GM19240 (cell line): Measurements from ENCODE around the gene KCNJ14.
"Not testable (repeated sequence)": the region's sequence is repeated elsewhere in the genome, so short reads cannot be mapped to it uniquely, and the experiment has no call there.

Experiments used
- DNase-seq: peaks from one replicate; pipeline ENCODE4 v3.0.0; 2011; ENCODE audit warnings: low spot score; ENCODE audit not compliant: insufficient read length

Gene KCNJ14

DNA sequence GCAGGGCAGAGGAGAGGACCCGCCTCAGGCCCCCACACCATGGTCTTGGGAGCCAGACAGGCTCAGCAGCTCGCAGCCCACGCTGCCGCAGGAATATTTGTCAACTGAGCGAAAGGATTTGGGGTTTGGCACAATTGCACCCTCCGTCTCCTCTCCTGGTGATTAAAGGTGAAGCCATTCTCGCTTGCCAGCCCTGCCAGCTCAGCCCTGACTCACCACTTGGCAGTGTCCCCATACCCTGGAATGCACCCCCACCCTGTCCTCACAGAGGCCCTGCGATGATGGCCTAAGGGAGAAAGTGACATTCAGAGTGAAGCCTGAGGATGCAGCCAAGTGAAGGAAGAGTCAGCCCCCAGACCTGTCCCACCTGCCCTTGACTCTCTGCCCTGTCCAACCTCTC is 32.6 kb downstream of the KCNJ14 start:
- no peak for DNase-seq

DNA sequence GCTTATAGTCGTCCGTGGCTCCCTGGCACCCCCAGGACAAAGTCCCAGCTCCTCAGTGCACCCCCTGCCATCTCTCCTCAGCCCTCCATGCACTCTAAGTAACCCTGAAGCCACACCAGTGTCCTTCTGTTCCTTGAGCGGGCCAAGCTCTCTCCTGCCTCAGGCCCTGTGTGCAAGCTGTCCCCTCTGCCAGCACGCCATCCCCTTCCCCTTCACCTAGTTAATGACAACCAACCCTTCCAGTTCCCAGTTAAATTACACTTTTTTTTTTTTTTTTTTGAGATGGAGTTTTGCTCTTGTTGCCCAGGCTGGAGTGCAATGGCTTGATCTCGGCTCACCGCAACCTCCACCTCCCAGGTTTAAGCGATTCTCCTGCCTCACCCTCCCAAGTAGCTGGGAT is 33.1 kb downstream of the KCNJ14 start:
- DNase-seq, result not testable (repeated sequence)

DNA sequence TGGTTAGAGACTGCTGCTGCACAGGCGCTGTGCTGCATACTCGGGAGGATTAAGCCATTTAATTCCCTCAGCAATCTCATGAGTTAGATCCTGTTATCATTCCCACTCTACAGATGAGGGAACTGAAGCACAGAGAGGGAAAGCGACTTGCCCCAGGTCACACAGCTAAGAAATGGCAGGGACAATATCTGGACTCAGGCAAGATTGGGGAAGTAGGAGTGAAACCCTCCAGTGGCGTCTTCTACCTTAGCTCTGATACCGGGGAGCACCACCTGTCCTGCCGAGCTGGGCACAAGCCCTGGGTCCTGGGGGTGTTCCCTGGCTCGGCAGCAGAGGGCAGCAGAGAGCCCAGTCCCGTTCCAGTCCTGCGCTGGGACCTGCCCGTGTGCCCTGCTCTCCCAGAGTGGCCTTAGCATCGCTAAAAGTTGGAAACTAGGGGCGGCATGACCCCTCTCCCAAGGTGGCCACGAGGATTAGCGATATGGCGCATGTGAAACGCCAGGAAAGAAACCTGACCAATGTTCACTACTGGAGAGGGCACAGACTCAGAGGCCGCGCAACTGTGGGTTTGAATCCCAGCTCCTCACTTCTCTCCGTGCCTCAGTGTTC is 34.3 kb downstream of the KCNJ14 start:
- peak; percentile 97 for DNase-seq

DNA sequence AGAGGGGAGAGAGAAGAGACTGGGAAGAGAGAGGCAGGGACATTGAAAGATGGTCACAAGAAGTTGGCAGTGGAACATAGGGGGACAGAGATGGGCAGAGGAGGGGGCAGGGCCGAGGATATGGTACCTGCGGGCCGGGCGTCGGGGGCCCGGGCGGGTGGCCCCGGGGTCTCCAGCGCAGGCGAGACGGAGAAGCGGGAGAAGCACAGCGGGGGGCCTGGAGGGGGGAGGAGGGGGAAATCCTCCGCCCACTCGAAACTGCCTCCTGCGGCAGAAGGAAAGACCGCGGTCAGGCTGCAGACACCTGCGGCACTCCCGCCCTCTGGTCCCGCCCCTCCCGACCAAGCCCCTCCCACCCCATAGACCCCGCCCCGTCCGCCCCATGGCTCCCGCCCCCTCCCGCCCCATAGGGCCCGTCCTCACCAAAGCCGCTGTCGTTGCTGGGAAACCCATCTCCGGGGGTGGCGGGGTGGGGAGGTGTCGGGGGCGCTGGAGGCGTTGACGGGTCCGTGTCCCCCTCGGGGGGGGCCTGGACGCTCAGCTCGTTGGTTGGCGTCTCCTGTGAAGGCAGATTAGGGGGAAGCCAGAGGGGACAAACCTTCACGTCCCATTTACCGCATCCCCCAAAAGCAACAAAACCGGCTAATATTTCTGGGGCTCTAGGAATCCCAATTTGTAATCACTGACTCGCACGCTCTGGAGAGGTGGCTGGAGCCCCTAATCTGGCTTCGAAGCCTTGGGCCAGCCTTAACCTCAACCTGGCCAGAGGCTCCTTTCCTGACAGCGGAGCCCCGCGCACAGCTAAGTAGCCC is 35.8 kb downstream of the KCNJ14 start:
- peak; percentile 92 for DNase-seq

DNA sequence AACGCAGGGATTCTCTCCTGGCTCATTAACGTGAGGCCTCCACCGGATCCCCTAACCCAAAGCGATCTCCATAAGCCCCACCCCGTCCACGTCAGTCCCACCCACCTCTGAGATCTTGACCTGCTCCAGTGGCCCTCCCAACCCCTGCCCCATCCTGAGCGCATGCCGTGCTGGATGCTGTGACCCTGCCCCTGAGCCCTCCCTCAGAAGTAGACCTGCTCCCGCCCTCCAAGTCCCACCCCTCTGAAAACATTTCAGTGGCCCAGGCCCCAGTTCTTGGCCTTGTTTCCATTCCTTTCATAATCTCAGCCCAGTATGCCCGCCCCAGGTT is 36.4 kb downstream of the KCNJ14 start:
- DNase-seq, result no peak

DNA sequence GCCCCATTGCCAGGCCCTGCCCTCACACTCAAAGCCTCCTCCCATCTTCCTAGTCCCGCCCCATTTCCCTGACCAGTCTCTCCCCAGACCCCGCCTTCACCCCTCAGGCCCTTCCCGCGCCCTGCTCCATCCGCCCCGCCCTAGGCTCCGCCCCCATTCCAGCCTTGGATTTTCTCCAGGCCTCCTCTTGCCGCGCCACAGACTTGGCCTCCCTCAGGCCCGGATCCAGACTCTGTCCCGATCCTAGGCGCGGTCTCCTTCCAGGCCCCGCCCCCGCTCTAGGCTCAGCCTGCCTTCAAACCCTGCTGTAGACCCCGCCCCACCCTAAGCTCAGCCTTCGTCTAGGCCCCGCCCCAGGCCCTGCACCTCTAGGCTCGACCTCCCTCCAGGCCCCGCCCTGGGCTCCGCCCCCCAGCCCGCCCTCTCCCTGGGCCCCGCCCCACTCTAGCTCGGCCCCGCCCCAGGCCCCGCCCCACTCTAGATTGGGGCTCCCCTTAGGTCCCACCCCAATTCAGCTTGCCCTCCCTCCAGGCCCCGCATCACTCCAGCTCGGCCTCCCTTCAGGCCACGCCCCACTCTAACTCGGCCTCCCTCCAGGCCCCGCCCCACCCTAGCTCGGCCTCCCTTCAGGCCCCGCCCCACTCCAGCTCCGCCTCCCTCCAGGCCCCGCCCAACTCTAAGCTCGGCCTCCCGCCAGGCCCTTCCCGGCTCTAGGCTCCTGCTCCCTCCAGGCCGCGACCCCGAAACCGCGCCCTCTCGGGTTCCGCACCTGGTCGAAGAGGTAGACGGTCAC is 37.7 kb downstream of the KCNJ14 start:
- peak; percentile 94 for DNase-seq

DNA sequence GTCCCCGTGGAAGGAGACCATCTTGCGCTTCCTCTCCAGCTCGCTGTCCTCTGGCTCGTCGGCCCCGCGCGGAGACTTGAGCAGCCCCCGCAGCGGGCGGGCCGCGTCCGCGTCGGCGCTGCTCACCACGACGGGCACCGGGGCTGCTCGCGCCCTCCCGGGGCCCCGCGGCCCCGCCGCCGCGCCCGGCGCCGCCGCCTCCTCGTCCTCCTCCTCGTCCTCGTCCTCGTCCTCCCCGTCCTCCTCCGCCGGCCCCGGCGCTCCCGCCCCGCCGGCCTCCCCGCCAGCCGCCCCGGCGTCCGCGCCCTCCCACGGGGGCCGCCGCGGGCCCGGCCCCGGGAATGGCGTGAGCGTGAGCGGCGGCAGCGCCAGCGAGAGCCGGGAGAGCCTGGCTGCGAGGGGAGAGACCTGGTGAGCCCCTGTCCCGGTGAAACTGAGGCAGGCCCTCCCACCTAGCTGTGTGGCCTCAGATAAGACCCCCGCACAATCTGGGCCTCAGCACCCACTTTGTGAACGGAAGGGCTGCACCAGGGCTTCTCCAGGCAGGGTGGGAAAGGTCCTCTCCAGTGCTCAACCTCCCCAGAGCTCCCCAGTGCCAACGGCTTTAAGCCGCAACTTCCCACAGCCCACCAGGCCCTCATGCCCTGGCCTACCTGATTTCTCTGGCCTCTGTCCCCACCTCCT is 38.5 kb downstream of the KCNJ14 start:
- DNase-seq, result no peak

DNA sequence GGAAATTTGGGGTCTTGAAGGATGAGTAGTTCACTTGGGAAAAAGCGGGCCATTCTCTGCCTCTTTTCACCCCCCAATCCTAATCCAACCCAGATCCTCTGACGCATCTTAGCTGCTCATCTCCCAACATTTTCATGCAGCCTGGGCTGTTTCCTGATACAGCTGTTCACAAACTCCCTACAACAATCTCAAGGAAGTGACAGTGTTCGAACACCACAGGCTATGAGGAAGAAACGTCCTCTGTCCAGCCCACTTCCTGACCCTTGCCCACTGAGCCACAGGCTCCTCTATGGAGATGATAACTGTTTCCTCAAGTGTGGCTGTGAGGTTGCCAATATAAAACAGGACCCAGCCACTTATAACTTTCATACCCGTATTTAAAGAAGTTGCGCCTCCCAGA is 40.0 kb downstream of the KCNJ14 start:
- DNase-seq, result no peak

DNA sequence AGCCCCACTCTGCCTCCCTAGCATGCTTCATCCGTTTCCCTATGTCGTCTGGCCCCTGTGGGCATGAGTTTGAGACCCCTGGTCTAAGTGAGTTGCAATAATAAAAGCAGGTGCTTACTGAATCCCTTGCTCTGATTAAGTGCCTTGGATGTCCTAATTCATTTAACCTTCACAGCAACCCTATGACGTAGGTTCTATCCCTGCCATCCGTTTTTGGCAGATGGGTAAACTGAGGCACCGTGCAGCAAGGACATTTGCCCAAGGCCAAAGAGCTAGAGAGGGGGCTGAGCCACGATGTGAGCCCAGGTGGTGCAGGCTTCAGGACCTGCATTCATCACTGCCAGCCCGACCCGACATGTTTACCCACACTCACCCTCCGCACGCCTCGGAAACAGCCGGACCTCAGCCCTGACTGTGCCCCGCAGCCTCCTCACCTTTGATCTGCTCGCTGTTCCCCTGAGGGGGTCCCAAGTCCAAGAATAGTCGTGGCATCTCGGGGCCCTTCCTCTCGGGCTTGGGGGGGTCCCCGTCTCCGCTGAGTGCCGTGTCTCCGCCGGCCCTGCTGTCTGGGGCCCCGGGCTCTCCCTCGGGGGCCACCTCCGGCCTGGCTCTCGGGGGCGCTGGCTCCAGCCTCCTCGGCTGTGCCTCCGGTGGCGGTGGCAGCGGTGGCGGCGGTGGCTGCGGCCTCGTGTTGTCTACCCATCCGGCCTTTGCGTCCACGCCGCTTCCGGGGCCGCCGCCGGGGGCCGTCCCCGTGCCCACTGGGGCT is 41.8 kb downstream of the KCNJ14 start:
- no peak for DNase-seq

DNA sequence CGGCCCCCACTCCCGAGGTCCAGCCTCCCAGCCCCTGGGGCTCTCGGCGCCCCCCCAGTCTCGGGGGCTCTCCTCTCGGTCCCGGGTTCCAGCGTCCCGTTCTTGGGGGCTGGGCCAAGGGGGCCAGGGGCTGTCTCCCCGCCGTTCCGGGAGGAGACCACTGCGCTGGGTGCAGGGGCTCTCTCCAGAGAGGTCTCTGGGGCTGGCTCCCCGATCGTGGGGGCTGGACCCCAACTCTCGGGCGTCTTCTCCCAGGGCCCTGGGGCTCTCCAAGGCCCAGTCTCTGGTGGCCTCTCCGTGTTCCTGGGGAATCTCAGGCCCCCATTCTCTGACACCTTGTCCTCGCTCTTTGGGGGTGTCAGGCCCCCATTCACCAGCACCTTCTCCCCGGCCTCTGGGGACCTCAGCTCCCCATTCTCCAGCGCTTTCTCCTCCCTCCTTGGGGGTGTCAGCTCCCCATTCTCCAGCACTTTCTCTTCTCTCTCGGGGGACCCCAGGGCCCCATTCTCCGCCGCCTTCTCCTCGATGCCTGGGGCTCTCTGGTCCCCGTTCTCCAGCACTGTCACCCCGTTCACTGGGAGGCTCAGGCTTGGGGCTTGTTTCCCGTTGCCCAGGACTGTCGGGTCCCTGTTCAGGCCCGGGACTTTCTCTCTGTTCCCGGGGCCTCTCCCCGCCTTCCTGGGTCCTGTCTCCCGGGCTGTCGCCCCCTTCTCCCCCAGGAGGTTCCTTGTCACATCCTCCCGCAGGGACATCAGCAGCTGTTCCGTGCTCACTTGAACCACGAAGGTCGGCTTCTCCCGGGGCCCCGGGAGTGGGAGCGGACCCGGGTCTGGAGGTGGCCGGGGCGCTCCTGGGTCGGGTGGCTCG is 42.6 kb downstream of the KCNJ14 start:
- no peak for DNase-seq

DNA sequence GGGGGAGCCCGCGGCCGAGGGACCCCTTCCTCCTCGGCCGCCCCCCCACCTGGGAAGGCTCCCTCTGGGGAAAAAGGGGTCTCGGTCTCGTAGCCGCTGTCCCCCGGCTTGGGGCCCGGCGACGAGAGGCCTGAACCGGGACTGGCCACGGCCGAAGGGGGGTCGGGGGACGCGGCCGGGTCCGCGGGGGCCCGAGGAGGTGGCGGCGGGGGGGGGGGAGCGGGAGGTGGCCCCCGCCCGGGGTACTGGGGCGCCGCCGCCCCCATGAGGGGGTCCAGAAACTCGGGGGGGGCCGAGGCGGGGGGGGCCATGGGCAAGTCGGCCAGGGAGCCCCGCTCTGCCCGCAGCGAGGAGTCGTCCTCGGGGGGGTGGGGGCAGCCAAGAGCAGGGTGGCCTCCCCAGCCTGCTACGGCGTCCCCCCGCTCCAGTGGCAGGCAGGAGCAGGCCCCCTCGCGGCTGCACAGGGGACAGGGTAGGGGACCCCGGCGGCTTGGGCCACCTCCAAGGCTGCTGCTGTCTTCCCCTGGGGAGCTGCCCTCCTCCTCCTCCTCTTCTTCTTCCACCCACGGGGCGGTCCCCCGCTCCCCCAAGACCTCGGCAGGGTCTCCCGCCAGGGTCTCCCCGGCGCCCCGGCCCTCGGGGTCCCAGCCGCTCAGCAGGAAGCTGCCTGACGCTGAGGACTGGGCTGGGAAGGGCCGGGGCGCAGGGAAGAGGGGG is 43.4 kb downstream of the KCNJ14 start:
- DNase-seq, result no peak

DNA sequence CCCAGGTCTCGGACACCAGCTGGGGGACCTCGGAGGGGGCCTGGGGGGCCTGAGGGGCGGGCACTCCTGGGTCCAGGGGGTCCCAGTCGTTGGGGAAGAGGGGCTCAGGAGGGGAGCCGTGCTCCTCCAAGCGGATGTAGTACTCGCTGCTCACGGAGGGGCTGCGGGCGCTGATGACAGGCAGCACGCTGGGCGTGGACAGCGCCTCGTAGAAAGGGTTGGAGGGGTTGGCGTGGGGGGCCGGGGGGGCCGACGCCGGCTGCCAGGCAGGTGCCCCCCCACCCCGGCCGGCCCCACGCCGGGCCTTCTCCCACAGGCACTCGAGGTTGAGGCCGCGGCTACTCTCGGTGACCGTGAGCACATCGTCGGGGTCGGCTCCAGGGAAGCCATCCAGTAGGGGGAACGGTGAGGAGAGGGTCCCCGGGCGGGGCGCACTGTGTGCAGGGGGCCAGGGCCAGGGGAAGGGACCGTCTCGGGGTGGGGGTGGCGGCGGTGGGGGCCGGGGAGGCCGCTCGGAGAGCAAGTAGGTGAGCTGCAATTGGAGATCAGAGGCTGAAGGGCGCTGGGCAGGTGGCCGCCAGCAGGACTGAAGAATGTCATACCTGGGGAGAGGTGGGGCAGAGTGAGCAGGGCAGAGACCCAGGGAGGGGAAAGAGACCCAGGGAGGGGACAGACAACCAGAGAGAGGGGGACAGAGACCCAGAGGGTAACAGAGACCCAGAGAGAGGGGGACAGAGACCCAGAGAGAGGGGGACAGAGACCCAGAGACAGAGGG is 44.1 kb downstream of the KCNJ14 start:
- no peak for DNase-seq

DNA sequence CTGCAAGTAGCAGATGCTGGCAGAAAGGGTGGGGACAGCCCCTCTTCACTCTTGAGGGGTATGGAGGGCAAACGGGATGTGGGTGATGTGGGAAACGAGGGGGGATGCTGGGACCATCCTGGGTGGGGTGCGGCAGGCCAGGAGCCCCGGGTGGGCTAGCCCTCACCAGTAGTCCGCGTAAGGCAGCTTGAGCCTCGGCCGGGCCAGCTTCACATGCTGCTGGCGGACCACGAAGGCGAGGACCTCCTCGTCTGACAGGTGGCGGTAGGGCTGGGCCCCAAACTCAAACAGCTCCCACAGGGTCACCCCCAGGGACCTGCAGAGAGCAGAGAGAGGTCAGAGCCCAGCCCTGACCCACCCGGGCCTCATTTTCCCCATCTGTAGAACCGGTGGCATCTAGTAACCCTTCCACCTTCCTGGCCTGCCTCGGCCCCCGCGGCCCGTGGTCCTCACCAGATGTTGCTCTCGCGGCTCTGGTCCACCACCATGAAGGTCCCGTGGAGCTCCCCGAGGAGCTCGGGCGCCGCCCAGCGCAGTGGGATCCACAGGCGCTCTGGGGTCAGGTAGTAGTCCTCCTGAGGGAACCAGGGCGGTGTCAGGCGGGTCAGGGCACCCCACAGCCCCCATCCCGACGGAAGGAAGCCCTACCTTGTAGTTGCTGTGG is 45.6 kb downstream of the KCNJ14 start:
- no peak for DNase-seq

DNA sequence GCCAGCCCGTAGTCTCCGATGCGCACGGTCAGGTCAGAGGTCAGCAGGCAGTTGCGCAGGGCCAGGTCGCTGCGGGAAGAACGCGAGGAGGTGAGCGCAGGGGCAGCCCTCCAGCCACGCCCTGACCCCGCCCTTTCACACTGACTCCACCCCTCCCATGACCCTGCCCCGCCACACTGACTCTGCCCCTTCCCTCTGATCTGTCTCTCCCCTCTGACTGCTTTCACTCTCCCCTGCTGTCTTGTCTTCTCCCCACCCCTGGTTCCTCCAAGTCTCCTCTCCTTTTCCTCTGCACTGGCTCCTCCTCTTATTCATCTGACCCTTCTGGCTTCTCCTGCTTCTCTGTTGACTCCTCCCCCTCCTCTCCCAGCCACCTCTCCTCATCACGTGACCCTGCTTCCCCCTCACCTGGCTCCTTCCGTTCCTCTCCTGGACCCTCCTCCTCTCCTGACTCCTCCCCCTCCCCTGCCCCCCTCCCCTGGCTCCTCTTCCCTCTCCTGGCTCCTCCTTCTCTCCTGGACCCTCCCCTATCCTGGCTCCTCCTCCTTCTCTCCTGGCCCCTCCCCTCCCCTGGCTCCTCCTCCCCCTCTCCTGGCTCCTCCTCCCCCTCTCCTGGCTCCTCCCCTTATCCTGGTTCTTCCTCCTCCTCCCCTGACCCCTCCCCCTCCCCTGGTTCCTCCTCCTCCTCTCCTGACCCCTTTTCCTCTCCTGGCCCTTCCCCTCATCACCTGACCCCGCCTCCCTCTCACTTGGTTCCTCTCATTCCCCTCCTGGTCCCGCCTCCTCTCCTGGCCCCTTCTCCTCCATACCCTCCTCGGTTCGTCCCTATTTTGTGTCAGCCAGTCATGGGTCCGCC is 46.3 kb downstream of the KCNJ14 start:
- DNase-seq, result peak; percentile 78

DNA sequence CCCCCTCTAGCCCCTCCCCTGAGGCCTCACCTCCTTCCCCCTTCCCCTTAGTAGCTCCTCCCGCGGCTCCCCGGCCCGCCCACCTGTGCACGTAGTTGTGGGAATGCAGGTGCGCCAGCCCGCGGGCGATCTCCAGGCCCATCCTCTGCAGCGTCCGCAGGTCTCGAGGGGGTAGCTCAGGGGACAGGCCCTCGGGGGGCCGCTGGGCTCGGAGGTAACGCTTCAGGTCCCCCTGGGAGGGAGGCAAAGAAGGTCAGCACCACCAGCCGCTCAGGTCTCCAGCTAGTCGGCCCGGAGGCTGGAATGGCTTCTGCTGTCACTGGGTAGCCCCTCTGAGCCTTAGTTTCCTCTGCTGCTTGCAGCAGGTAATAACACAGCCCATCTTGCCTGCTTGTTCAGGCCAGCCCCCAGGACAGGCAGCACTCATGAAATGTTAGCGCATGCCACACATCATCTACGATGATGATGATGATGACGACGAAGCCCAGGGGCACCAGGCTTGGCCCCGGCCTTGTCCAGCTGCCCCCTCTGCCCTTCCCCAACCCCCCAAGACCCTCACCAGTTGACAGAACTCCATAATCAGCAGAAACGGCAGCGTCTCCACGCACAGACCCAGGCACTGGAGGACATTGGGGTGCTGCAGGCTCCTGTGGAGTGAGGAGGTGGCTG is 47.1 kb downstream of the KCNJ14 start:
- DNase-seq, result no peak

DNA sequence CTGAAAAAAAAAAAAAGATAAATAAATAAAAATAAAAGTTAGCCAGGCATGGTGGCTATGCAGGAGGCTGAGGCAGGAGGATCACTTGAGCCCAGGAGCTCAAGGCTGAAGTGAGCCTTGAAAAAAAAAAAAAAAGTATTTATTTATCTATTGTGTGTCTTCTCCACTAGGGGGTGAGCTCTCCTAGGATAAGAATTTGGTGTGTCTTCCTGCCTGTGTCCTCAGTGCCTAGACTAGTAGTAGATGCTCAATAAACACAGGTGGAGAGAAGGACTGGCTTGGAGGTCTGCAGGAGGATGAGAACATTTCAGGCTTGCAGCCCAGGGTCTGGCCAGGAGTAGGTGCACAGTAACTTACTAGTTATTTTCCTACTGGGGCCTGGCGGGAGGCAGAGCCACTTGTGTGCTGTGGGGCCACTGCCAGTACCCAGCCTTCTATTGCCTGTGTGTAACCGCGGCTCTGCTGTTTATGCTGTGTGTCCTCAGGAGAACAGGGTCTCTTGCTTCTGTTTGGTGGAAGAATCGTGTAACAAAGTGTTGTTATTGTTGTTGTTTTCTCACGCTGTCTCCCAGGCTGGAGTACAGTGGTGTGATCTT is 50.9 kb downstream of the KCNJ14 start:
- DNase-seq, result no peak
